Measurements from ENCODE around the gene C1QTNF2. TPM values are rescaled to one million over a fixed set of nuclear protein-coding genes. Genes with fewer than 3 reads are reported as not detected.

C1QTNF2 gene, protein sequence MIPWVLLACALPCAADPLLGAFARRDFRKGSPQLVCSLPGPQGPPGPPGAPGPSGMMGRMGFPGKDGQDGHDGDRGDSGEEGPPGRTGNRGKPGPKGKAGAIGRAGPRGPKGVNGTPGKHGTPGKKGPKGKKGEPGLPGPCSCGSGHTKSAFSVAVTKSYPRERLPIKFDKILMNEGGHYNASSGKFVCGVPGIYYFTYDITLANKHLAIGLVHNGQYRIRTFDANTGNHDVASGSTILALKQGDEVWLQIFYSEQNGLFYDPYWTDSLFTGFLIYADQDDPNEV
- 0.02 TPM for total RNA-seq (2013)
- polyA plus RNA-seq, result not detected
- not detected in 2 replicates for polyA minus RNA-seq
- total RNA-seq, result 0 to 0.81 (median 0) reads per million in 11 experiments

DNA sequence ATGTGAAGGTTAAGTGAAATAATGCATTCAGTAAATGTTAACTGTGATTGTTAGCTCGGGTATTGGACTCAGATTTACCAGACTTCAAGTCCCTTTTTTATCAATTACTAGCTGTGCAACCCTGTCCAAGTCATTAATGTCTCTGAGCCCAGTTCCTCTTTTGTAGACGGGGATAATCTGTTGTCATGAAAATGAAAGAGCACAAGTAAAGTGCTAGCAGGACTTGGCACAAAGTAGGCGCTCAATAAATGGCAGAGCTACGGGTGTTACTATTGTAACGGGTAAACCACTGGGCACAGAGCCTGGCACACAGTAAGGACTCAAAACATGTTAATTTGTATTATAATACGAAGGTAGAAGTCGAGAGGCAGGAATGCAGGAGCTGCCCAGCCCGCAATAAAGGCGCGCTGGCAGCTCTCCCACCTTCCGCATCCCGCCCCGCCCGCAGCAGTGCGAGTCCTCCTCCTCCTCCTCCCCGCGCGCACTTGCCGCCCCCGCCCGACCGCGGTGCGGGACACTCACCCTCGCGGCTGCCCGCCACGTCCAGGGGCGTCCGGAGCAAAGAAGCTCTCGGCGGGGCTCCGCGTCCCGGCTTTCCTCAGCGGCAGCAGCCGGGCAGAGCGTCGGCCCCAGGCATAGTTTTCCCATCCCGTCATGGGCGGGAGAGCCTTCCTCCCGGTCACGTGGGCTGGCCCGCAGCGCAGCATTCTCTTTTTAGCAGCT, at the start of gene C1QTNF2:
C1QTNF2 (minus strand) TSS at position 637 of the 723 bp plus-strand sequence. CDS start 15,615 bp downstream, outside the sequence.
- Histone ChIP-seq H3K27ac (ENCODE audit: low read depth in 1 of 2, low read length in 2 of 2) (no peak within 1 kb of the TSS), H3K4me1 (ENCODE audit: control insufficient read depth in 1 of 2, insufficient read depth in 2 of 2, low read length in 2 of 2) (peaks cover 6 to 8% of the 10 kb centered on the region in 2 donors), H2AFZ (ENCODE audit: insufficient read depth, low read depth, low read length, poor library complexity, severe bottlenecking) (peak within 1 kb of the TSS; percentile 77), H3K27me3 (ENCODE audit: control insufficient read depth in 2 of 2, insufficient read depth in 2 of 2, low read length in 2 of 2) (peaks cover 44 to 52% of the 10 kb centered on the region in 2 donors), H3K9me3 (replicated peaks in 1 of 2; ENCODE audit: control insufficient read depth in 1 of 2, insufficient read depth in 1 of 2, low read length in 2 of 2) (no peaks in the 10 kb centered on the region), H3K4me3 (replicated peaks in 1 of 3; ENCODE audit: low read depth in 2 of 3, low read length in 3 of 3) (peak within 1 kb of the TSS; percentile 43 to 81 (median 80)), H3K79me2 (ENCODE audit: insufficient read depth, low read length) (no peaks in the 10 kb centered on the region), H4K20me1 (ENCODE audit: insufficient read depth, low read length) (no peaks in the 10 kb centered on the region), H3K9ac (ENCODE audit: insufficient read depth, low read length, poor library complexity, severe bottlenecking) (peak within 1 kb of the TSS; percentile 55), H3K4me2 (replicated peaks; ENCODE audit: extremely low read depth, low read length, poor library complexity, severe bottlenecking) (peak within 1 kb of the TSS; percentile 83), H3K36me3 (replicated peaks in 1 of 2; ENCODE audit: control insufficient read depth in 1 of 2, insufficient read depth in 2 of 2, low read length in 2 of 2) (no peaks in the 10 kb centered on the region)
- Mint-ChIP-seq H3K27me3 (ENCODE audit: low read depth in 3 of 3) (peaks cover 42 to 68% (median 44%) of the 10 kb centered on the region in 3 donors), H3K4me3 (peak within 1 kb of the TSS; percentile 91 to 97), H3K36me3 (no peaks in the 10 kb centered on the region), H3K27ac (no peak within 1 kb of the TSS), H3K4me1 (peaks cover 13% of the 10 kb centered on the region), H3K9me3 (peaks cover 0 to 6% (median 0%) of the 10 kb centered on the region in 7 donors)
- intact Hi-C loops (cut with micrococcal nuclease), result no loop called here
- WGBS (ENCODE audit: insufficient coverage), result 1% methylated on average over 43 of the region's 45 CpGs
- peak; percentile 15 to 33 (median 29) for DNase-seq
- TF ChIP-seq, protein P1, sequence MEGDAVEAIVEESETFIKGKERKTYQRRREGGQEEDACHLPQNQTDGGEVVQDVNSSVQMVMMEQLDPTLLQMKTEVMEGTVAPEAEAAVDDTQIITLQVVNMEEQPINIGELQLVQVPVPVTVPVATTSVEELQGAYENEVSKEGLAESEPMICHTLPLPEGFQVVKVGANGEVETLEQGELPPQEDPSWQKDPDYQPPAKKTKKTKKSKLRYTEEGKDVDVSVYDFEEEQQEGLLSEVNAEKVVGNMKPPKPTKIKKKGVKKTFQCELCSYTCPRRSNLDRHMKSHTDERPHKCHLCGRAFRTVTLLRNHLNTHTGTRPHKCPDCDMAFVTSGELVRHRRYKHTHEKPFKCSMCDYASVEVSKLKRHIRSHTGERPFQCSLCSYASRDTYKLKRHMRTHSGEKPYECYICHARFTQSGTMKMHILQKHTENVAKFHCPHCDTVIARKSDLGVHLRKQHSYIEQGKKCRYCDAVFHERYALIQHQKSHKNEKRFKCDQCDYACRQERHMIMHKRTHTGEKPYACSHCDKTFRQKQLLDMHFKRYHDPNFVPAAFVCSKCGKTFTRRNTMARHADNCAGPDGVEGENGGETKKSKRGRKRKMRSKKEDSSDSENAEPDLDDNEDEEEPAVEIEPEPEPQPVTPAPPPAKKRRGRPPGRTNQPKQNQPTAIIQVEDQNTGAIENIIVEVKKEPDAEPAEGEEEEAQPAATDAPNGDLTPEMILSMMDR (IDR thresholded peaks at IDR 0.05), result no peak

DNA sequence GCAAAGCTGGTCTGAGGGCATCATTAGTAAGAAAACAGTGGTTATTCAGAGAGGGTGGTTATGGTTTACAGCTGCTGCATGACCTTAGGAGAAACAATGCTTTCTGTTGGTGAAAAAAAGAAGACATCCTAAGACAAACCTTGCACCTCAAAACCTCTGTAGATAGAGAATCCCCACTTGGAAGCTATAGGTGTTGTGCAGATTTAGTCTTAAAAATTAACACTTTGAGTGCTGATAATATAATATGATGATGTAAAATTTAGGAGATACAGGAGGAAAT, 49.8 kb upstream of the C1QTNF2 start:
- H3K4me1 ChIP-seq (ENCODE audit: control insufficient read depth in 1 of 2, insufficient read depth in 2 of 2, low read length in 2 of 2), result peaks cover 40 to 69% of the 10 kb centered on the region in 2 donors
- DNase-seq, result no peak
- H3K9me3 Mint-ChIP-seq, result no peaks in the 10 kb centered on the region

More for the DNA sequence above, 49.8 kb upstream of the C1QTNF2 start:
- Histone ChIP-seq H3K4me2 (replicated peaks; ENCODE audit: extremely low read depth, low read length, poor library complexity, severe bottlenecking) (peak overlapping the region; percentile 90), H3K27me3 (ENCODE audit: control insufficient read depth in 2 of 2, insufficient read depth in 2 of 2, low read length in 2 of 2) (no peaks in the 10 kb centered on the region), H3K27ac (ENCODE audit: low read depth in 1 of 2, low read length in 2 of 2) (peak overlapping the region; percentile 88 to 98), H2AFZ (ENCODE audit: insufficient read depth, low read depth, low read length, poor library complexity, severe bottlenecking) (peak overlapping the region; percentile 74), H4K20me1 (ENCODE audit: insufficient read depth, low read length) (peaks cover 19% of the 10 kb centered on the region), H3K36me3 (replicated peaks in 1 of 2; ENCODE audit: control insufficient read depth in 1 of 2, insufficient read depth in 2 of 2, low read length in 2 of 2) (peaks cover 2 to 9% of the 10 kb centered on the region in 2 donors), H3K9ac (ENCODE audit: insufficient read depth, low read length, poor library complexity, severe bottlenecking) (no peak overlapping the region), H3K9me3 (replicated peaks in 1 of 2; ENCODE audit: control insufficient read depth in 1 of 2, insufficient read depth in 1 of 2, low read length in 2 of 2) (no peaks in the 10 kb centered on the region), H3K4me3 (replicated peaks in 1 of 3; ENCODE audit: low read depth in 2 of 3, low read length in 3 of 3) (peak overlapping the region in 1 of 3 experiments; percentile 98), H3K79me2 (ENCODE audit: insufficient read depth, low read length) (peaks cover 83% of the 10 kb centered on the region)
- Mint-ChIP-seq H3K27me3 (ENCODE audit: low read depth in 3 of 3) (no peaks in the 10 kb centered on the region), H3K27ac (peak overlapping the region; percentile 23 to 100 (median 99)), H3K36me3 (peaks cover 7 to 18% of the 10 kb centered on the region in 2 donors), H3K4me1 (peaks cover 64% of the 10 kb centered on the region), H3K4me3 (peak overlapping the region in 1 of 2 donors; percentile 95)
- intact Hi-C loops (cut with micrococcal nuclease), result no loop called here
- TF ChIP-seq, protein P1 (IDR thresholded peaks at IDR 0.05), result no peak

Measured in CD14-positive monocyte (primary cell).